NCI-H1930 (cell line): ENCODE results near the gene SPIN4.
A peak's percentile ranks its signal among the peaks of the same experiment; 100 is the strongest.
"Not testable (repeated sequence)": the region's sequence is repeated elsewhere in the genome, so short reads cannot be mapped to it uniquely, and the experiment has no call there.

Source experiments
- DNase-seq, 2 experiments: peaks; one replicate each; lab custom pipeline; 2025; lab: John Stamatoyannopoulos, UW

The SPIN4 gene

DNA sequence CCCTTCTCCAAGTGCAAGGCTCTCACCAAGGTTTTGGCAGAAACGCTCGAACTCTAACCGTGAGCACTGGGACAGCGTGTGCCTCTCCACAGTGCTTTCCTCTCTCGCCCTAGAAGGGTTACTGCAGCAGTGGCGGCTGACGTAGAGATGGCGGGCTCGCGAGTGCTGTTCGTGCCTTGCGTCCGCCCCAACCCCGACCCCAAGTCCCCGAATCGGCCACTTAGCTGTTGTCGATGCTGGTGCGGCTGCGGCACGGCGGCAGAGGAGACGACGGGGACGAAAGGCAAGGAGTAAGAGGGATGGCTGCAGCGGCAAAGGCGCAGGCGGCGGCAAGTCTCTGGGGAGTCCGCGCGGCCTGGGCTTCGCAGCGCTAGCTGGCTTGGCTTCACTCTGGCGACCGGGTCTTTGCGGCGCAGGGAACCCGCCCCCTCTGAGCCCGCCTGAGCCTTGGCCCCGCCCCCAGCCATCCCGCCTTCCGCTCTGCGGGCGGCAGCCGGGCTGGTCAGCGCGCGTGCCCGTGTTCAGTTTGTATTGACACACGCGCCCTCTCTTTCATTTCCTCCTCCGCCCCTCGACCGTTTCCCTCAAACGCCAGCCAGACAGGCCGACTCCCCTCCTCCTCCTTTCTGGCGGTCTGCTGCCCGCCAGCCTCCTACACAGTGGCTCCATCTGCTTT is at the start of gene SPIN4:
Gene SPIN4 (minus strand): TSS at position 392 of the 676 bp plus-strand sequence. CDS start 513 bp downstream, outside the sequence.
- peak; percentile 59 to 75 for DNase-seq

- no peak for DNase-seq
Measured at GRCh38 chrX:63400340-63400739, 49.2 kb upstream of the SPIN4 start.

- no peak for DNase-seq
Measured at GRCh38 chrX:63394872-63395271, 43.7 kb upstream of the SPIN4 start.

DNA sequence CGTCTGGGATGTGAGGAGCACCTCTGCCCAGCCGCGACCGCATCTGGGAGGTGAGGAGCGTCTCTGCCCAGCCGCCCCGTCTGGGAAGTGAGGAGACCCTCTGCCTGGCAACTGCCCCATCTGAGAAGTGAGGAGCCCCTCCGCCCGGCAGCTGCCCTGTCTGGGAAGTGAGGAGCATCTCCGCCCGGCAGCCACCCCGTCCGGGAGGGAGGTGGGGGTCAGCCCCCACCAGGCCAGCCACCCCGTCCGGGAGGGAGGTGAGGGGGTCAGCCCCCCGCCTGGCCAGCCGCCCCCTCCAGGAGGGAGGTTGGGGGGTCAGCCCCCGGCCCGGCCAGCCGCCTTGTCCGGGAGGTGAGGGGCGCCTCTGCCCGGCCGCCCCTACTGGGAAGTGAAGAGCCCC is 42.0 kb upstream of the SPIN4 start:
- not testable (repeated sequence) for DNase-seq

GRCh38 chrX:63387411-63387810 is 36.3 kb upstream of the SPIN4 start:
- no peak for DNase-seq

DNA sequence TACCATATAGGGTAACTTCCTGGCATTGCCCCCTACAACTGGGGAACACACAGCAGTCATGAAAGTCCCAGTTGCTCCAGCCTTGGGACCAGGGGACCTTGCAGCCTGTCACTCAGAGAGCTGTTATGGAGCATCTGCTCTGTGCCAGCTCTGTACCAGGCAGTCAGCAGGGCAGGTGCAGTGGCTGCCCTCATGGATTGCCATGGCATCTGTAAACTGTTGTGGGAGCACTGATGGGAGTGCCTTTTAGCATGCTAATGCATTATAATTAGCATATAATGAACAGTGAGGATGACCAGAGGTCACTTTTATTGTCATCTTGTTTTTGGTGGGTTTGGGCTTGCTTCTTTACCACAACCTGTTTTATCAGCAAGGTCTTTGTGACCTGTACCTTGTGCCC is 33.1 kb upstream of the SPIN4 start:
- DNase-seq = not testable (repeated sequence)

DNA sequence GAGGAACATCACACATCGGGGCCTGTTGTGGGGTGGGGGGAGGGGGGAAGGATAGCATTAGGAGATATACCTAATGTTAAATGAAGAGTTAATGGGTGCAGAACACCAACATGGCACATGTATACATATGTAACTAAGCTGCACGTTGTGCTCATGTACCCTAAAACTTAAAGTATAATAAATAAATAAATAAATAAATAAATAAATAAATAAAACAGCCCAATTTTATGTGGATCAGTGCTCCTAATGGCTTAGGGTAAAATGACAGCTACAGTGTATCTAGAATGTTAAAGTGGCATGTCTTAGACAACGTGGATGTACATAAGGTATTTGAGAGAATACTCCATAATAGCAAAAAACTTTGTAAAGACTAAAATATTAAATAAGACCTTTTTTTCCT is 21.9 kb upstream of the SPIN4 start:
- DNase-seq = not testable (repeated sequence)

- not testable (repeated sequence) for DNase-seq
Measured at GRCh38 chrX:63367699-63368098, 16.6 kb upstream of the SPIN4 start.

DNA sequence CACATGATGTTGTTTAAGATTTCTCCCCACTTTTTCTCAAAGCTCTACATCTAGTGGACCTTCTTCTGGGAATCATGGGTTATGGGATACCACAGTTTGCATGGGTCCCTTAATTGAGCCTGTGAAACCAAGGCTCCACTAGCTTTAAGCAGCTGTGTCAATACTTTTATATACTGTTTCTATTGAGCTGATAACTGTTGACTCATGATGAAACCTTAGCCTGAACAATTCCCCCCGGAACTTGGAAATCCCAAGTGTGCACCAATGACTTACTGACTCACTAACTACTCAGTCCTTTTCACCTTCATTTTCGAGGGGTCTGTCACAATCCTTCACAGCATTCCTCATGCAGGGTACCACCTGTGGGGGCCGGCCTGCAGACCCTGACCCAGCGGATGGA is 12.7 kb upstream of the SPIN4 start:
- peak in 1 of 2 experiments; percentile 26 for DNase-seq

DNA sequence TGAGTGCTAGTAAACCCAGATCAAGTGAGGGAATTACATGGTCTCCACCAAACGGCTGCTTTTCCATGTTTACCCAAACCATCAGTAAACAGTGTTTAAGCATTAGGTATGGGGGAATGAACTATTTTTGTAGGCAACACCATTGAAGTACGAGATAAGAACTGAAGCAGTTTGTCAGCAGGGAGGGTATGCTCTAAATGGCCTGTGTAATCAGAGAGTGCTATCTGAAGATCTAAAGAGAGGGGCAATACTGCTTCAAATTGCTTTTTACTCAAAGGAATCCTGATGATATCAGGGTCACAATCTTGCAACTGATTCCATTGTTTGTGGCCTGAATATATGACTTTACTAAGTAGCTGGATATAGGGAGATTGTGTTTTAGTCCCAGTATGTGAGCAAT is 10.4 kb upstream of the SPIN4 start:
- DNase-seq = no peak

DNA sequence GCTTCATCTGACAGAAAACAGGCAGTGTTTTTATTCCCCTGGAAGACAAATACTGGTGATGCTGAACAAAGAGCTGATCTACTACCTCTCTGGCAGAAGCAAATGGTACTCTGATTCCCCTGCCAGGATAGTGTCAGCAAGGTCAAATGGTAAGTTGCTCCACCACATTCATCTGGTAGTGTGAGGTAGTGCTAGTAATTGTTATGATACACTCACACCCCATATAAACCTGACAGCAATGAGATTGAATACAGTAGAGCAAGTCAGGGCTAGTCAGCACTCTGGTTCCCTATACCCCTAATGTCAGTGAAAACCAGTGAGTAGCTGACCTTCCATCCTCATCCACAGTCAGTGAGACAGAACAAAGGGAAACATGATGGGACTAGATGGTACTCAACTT is 3.4 kb upstream of the SPIN4 start:
- DNase-seq = no peak

GRCh38 chrX:63350465-63350877 is 661 bp downstream of the SPIN4 start:
- DNase-seq = no peak

DNA sequence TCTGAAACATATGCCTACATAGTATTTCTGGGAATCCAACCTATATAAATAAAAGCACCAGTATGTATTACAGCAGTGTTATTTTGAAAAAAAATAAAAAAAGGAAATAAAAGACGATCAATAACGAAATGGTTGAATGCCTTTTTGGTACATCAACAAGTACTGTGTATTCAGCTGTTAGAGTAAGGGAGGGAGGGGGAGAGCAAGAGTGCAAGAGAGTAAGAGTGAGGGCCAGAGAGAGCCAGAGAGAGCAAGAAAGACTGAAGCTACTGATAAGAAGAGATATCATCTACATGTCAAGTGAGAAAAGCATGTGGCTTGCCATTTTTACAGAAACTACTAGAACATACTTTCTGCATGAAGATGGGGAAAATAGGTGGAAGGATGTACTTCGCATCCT is 1.8 kb downstream of the SPIN4 start:
- DNase-seq = no peak

DNA sequence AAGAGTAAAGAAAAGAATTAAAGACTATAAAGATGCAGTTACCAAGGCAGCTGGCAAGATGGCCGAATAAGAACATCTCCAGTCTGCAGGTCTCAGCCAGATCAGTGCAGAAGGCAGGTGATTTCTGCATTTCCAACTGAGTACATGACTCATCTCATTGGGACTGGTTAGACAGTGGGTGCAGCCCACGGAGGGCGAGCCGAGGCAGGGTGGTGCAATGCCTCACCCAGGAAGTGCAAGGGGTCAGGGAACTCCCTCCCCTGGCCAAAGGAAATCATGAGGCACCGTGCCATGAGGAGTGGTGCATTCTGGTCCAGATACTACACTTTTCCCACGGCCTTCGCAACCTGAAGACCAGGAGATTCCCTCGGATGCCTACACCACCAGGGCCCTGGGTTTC is 20.5 kb downstream of the SPIN4 start:
- no peak for DNase-seq

- no peak for DNase-seq
Measured at GRCh38 chrX:63327788-63328187, 23.3 kb downstream of the SPIN4 start.

GRCh38 chrX:63299596-63299995 is 51.5 kb downstream of the SPIN4 start:
- DNase-seq = no peak
